CD4-positive, alpha-beta T cell treated with Interferon gamma for 1 hour (primary cell): ENCODE results near the gene HES1.
"Not testable (repeated sequence)": the region's sequence is repeated elsewhere in the genome, so short reads cannot be mapped to it uniquely, and the experiment has no call there.

ENCODE experiments used
- DNase-seq: peaks from one replicate; pipeline ENCODE4 v3.0.0-alpha.2; 2020

The HES1 gene

DNA sequence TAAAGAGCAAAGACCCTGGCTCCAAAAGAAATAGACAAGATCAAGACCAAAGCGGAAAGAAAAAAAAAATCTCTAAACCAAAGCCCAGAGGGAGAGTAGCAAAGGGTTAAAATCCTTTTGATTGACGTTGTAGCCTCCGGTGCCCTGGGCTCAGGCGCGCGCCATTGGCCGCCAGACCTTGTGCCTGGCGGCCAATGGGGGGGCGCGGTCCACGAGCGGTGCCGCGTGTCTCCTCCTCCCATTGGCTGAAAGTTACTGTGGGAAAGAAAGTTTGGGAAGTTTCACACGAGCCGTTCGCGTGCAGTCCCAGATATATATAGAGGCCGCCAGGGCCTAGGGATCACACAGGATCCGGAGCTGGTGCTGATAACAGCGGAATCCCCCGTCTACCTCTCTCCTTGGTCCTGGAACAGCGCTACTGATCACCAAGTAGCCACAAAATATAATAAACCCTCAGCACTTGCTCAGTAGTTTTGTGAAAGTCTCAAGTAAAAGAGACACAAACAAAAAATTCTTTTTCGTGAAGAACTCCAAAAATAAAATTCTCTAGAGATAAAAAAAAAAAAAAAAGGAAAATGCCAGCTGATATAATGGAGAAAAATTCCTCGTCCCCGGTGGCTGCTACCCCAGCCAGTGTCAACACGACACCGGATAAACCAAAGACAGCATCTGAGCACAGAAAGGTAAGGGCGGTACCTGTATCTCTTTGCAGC, at the start of gene HES1:
Gene HES1, plus strand, starts transcription at position 343 of the 713 bp plus-strand sequence. Its CDS starts 233 bp downstream, at position 576.
- peak; percentile 65 for DNase-seq

GRCh38 chr3:194086388-194087075, 49.4 kb upstream of the HES1 start:
- no peak for DNase-seq

DNA sequence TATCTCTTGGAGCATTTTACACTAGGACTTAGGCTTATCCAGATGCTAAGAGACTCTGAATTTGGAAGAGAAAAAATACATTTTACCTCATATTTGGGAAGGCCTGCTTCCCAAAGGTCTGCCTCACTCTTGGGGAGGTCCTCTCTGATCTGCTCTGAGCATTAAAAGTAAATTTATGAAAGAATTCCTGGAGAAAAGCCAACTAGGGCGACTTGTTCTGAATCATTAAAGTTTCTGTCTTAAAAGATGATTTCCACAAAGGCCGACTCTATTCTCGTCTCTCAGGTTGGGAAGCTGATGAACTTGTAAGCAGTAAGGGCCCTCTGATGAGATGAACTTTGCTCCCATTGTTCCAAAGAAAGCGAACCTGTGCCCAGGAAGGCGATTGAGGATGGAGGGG, 48.7 kb upstream of the HES1 start:
- no peak for DNase-seq

- DNase-seq, result no peak
Observed at GRCh38 chr3:194087995-194088855, 47.7 kb upstream of the HES1 start.

DNA sequence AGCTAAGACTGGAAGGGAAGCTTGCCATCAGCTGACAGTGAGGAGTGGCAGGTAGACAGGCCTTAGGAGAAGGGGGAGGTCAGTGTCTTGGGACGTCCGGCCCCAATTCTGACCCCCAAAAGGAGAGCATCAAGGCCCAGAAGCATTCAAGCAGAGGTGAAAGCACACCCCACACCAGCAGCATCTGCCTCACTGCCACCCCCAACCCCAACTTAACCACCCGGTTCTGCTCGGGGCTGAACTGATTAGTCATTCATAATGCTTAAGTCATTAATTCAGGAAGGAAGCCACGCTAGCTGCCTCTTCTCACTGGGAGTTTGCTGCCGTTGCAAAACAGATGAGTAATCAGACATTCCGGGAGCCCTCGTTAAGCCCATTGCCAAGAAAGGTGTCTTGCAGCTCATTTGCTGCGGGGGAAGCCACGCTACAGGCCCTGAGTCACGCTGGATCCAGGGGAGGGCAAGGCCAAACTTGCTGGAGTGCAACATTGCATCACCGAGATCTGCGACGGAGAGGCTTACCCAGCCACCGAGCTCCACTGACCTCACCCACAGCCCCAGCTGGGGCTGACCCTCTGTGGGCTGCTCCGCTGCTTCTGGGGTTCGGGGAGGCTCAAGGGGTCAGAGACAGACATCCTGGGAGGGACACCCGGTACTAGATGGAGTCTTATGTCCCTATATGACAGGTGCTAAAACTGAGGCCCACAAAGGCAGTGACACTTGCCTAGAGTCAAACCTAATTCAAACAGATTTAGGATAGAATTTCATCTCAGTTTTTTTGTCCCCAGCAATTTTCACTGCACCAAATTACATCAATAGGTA, 46.4 kb upstream of the HES1 start:
- peak; percentile 85 for DNase-seq

DNA sequence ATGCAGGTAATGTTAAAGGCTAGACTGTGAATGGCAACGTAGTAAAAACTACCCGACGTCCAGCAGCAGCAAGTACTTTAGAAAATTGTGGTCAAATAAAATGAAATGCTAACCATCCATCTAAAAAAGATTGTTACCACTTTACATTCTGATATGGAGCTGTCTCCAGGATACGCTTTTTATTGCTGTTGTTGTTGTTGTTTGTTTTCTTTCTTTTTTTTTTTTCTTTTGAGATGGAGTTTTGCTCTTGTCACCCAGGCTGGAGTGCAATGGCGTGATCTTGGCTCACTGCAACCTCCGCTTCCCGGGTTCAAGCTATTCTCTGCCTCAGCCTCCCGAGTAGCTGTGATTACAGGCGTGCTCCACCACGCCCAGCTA, 45.8 kb upstream of the HES1 start:
- DNase-seq, result not testable (repeated sequence)

- no peak for DNase-seq
Observed at GRCh38 chr3:194090716-194091115, 45.2 kb upstream of the HES1 start.

GRCh38 chr3:194091141-194091540, 44.8 kb upstream of the HES1 start:
- DNase-seq, result no peak

DNA sequence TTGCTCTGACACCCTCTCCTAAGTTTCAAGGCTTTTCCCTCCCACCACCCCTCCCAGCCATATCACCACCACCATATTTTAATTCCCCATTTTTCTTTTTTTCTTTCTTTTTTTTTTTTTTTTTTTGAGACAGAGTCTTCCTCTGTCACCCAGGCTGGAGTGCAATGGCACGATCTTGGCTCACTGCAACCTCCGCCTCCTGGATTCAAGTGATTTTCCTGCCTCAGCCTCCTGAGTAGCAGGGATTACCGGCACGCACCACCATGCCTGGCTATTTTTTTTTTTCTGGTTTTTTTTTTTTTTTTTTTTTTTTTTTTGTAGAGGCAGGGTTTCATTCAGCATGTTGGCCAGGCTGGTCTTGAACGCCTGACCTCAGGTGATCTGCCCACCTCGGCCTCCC, 44.1 kb upstream of the HES1 start:
- not testable (repeated sequence) for DNase-seq

DNA sequence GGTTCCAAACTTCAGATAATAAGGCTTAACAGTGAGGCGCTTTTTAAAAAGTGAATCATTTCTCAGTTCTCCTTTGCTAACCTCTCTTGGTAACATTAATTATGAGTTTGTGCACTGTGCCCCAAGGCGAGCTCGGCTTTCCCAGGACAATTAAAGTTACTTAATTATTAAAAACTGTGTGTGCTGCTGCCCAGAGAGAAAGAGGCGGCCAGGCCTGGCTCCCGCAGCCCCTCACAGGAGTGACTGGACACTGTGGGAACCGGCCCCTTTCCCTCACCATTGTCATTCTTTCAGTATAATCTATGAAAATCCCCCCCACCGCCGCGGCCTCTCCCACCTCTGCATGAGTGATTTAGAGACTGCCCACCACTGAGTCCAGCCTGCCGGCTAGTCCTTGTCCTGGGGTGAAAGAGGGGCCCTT, 43.1 kb upstream of the HES1 start:
- DNase-seq, result no peak

DNA sequence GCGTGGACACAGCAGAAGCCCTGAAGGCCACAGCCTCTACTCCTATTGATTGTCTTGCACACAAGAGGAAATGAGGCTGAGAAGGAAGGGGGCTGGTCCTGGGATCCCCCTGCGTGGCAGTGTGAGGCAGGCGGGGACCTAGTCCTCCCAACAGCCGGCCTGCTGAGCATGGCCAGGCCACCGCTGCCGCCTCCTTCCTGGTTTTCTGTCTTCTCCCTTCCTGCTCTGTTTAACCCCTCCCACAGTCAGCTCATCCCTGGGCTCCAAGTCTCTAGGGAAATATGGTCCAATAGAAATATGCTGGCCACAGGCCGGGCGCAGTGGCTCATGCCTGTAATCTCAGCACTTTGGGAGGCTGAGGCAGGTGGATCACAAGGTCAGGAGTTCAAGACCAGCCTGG, 42.1 kb upstream of the HES1 start:
- no peak for DNase-seq

DNA sequence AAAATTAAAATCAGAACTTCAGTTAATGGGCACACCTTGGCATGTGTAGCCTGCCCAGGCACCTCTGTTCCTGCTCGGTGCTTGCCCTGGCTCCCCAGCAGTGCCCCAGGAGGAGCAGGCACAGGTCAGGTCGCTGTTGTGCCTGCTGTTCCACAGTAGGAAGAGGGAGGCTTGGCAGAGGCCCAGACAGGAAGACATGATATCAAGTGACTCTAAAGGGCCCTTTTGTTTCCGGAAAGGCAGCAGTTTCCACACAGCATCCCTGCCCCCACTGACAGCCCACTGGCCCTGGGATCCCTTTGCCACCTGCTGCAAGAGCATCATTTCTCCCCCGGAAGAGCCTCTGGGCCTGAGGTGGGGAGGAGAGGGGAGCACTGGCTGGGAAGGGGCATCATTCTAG, 40.5 kb upstream of the HES1 start:
- DNase-seq, result no peak

DNA sequence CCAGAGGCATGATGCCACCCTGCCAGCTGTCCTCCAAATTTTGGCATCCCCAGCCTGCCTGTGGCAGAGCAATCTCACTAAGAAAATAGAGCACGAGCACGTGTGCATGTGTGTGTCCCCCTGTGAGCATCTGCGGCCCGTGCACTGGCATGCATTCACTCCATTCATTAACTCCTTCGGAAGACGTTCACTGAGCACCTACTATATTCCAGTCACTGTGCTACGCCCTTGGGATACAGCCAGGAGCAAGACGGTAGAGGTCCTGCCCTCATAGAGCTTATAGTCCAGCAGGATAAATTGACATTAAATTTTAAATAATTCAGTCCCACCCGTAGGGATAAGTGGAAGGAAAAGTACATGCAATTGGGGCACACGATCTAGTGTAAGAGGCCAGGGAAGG, 40.0 kb upstream of the HES1 start:
- no peak for DNase-seq

DNA sequence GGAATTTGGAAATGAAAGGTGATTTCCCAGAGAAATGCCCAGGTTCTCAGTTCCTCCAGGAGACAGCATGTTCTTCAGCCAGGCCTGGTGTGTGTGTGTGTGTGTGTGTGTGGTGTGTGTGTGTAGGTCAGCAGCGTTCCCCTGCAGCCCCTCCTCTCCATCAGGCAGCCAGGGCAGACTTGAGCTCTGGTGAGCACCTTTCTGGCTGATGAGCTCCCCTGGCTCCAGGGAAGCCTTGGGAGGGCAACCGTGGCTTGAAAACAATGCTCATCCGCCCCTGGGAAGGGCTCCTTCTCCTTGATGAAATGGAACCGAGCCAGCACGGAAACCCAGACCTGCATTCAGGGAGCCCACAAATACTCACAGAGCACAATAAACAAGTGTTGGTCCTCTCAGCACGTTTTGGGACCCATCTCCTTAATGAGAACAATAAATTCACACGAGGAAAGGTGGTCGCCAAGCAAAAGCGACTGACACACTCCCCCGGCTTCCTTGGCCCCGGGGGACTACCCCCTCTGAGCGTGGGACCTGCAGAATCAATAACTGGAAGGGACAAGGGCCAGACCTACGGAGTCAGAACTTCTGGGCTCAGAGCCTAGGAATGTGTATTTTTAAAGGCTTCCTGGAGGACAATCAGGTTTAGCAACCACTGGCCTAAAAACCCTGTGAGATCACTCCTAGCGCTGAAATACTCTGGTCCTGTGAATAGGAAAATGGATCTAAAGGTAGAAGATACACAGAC, 38.6 kb upstream of the HES1 start:
- DNase-seq, result no peak

- DNase-seq, result no peak
Observed at GRCh38 chr3:194098081-194098842, 37.7 kb upstream of the HES1 start.

DNA sequence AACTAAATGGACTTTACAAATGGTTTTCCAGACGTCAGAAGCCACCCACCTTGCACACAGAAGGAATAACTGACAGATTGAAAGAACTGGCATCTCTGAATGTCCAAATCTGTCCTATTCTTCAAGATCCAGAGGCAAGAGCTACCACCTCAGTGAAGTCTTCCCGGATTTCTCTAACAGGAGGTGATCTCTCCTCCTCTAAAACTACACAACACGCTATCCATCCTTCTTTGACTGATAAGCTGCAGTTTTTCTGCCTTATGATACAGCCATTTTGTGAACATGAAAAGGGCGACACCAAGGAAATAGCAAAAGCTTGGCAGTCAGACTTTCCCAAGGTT, 37.1 kb upstream of the HES1 start:
- DNase-seq, result no peak

DNA sequence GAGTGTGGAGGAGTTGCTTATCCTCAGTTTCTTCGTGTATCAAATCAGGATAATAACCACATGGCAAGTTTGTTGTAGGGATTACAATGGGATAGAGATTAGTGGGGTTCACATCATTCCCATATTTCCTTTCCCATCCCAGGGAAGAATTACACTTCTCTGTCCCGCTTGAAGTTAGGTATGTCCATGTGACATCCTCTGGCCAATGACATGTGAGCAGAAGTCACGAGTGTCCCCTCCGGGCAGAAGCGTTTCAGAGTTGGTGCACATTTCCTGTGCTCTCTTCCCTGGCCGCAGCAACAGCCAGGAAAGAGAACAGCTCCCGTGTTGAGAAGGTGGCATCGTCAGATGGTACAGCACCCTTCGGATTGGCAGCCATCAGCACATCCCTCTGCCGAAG, 36.7 kb upstream of the HES1 start:
- DNase-seq, result no peak

- DNase-seq, result peak; percentile 27
Observed at GRCh38 chr3:194100856-194101390, 35.0 kb upstream of the HES1 start.

DNA sequence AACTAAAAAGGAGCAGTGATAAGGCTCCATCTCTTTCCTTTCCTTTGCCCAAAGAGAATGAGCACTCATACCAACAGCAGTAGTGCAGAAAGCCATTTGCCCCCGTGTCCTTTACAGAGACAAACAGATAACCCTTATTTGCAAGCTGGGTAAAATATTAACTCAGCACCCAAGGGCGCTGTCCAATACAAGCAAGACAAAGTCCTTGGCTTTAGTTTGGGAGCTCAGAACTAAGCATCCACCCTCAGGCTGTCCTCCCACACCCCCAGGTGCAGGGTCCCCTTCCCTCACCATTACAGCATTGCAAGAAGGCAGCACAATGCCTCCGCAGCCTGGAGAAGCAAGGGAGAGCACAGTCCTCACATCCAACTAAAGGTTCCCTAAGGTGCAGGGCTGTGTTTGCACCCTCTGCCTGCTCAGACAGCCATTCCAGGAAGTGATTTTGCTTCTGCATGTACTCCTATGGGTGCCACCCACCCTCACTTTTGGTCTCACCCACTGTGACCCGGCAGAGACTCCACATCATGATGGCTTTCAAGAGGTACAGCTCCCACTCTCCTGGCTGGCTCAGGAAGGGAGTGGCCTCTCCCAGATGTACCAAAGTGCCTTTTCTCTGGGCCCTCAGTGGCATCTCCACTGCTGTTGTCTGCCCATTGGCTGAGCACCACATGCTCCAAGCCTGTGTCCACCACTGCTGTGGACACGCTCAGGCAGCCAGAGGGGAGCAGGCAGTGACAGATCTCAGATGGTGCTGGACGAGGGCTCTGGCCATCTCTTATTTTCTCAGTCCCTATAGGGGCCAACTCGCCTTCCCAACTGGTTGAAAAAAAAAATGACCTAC, 34.1 kb upstream of the HES1 start:
- no peak for DNase-seq

DNA sequence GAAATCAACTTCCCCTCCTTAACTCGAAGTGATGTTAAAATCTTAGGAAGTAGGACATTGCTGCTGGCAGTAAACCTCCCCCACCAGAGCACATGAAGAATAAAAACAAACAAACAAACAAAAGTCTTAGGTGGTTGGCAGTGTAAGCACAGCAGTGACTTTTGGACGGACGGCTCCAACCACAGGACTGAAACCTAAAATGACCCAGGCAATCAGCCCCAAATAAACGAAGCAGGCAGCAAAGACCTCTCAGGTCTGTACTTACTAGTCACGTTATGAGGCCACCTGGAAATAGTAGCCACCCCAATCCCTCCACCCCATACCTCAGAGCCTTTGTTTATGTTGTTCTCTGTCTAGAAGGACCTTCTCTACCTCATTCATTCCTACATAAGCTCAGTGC, 33.5 kb upstream of the HES1 start:
- DNase-seq, result no peak
